K562 (cell line): Measurements from ENCODE around the gene RFT1. TPM values are rescaled to one million over a fixed set of nuclear protein-coding genes. Genes with fewer than 3 reads are reported as not detected.

Experiments used
- ARID4B ChIP-seq: sonication (generic); formaldehyde crosslinking; IDR thresholded peaks from 2 replicates; pipeline ENCODE4 v1.8.0; 2022; ENCODE audit warnings: mild to moderate bottlenecking, missing genetic modification reagents
- ATF1 ChIP-seq, 2 experiments: fragments of 450-650 bp in 1 of 2; IDR thresholded peaks; 2 replicates each; pipeline ENCODE4 v1.6.1; 2016; ENCODE audit warnings: missing compliant biosample characterization in 1 of 2, missing genetic modification characterization in 1 of 2
- CBX5 ChIP-seq: IDR thresholded peaks from 2 replicates; pipeline ENCODE4 v1.6.1; 2014; ENCODE audit warnings: low read depth, borderline replicate concordance
- L3MBTL2 ChIP-seq: fragments of 450-650 bp; IDR thresholded peaks from 2 replicates; pipeline ENCODE4 v1.6.1; 2016; ENCODE audit warnings: mild to moderate bottlenecking, moderate library complexity
- PRPF4 ChIP-seq: fragments of 200-400 bp; formaldehyde crosslinking; IDR thresholded peaks from one replicate; pipeline ENCODE4 v1.6.1; 2017; ENCODE audit warnings: low read length, low read depth, mild to moderate bottlenecking; ENCODE audit not compliant: insufficient read depth, poor library complexity, severe bottlenecking
- SUPT5H ChIP-seq: fragments of 450-650 bp; IDR thresholded peaks from 2 replicates; pipeline ENCODE4 v1.6.1; 2016
- TCF15 ChIP-seq: fragments of 250-450 bp; sonication (Bioruptor Pico); IDR thresholded peaks from 2 replicates; pipeline ENCODE4 v1.8.0; 2022; ENCODE audit warnings: moderate library complexity, mild to moderate bottlenecking, inconsistent platforms
- YY1 ChIP-seq, 3 experiments: IDR thresholded peaks; 2 replicates each; pipeline ENCODE4 v1.6.1; 2011; ENCODE audit warnings: low read length in 2 of 3, mild to moderate bottlenecking in 2 of 3, moderate library complexity in 2 of 3, borderline replicate concordance in 1 of 3, control low read depth in 1 of 3, low read depth in 1 of 3; ENCODE audit not compliant: insufficient read depth in 3 of 3, insufficient replicate concordance in 2 of 3, control insufficient read depth in 1 of 3, insufficient read length in 1 of 3; ENCODE audit errors: extremely low read depth in 1 of 3
- ZBED1 ChIP-seq: IDR thresholded peaks from 2 replicates; pipeline ENCODE4 v1.6.1; 2014
- ZBTB40 ChIP-seq, 2 experiments: fragments of 450-650 bp in 1 of 2; sonication (generic) in 1 of 2; formaldehyde crosslinking in 1 of 2; IDR thresholded peaks; 2 replicates each; pipeline versions ENCODE4 v1.7.1 to v1.9.0; 2016 to 2022; ENCODE audit warnings: inconsistent platforms in 1 of 2, mild to moderate bottlenecking in 1 of 2, missing genetic modification reagents in 1 of 2
- ZNF263 ChIP-seq: sonication (generic); formaldehyde crosslinking; IDR thresholded peaks from 2 replicates; pipeline ENCODE4 v1.8.0; 2022; ENCODE audit warnings: mild to moderate bottlenecking, missing genetic modification reagents, borderline replicate concordance
- polyA plus RNA-seq, 8 experiments: library from polyadenylated mRNA; depleted of rRNA in 4 of 8; stranded (reverse) in 5 of 8; unstranded in 3 of 8; fragments of >200 nt; fragmentation: Nextera tagmentation in 2 of 8; fragmentation: Illumina TruSeq in 1 of 8; extraction: Ambion mirVana in 2 of 8; extraction: Trizol in 1 of 8; gene quantifications; 2 replicates each; pipeline versions ENCODE4 v1.2.1 to v1.2.3, GENCODE V29; 2011 to 2014; ENCODE audit warnings: inconsistent platforms in 1 of 8, missing spikeins in 1 of 8
- total RNA-seq, 7 experiments: library from RNA; depleted of rRNA in 6 of 7; stranded (reverse); fragments of >200 nt in 6 of 7; fragmentation: Illumina TruSeq in 2 of 7; extraction: Trizol in 2 of 7; gene quantifications; 2 replicates each; pipeline versions ENCODE4 v1.2.1 to v1.2.3, GENCODE V29; 2011 to 2021; ENCODE audit warnings: low replicate concordance in 1 of 7

RFT1 gene
- total and polyA plus RNA-seq, 9 of the 15 experiments (the other 6 are each of a cell fraction or from before 2014, with no cell fraction given), result 4.4 to 23.8 (median 8.9) TPM

GRCh38 chr3:53130179-53131061, at the start of gene RFT1 (continued):
- TF ChIP-seq ARID4B (CRISPR knock-in tag), result peak; percentile 92
- peak; percentile 69; the same call in 1 of the 2 replicates for TF ChIP-seq ZBED1
- 0 out of 2 replicates have a peak, but pooled peaks have one; percentile 13 for TF ChIP-seq ZNF263
- no peak for TF ChIP-seq ZBTB40 (IDR thresholded peaks at IDR 0.05)
- no peak for TF ChIP-seq ZBTB40 (CRISPR knock-in tag; IDR thresholded peaks at IDR 0.05)
- TF ChIP-seq PRPF4, result no peak
- peak; percentile 87 for TF ChIP-seq ATF1 (CRISPR knock-in tag; IDR thresholded peaks at IDR 0.05)
- peak; percentile 98 for TF ChIP-seq ATF1 (tag; IDR thresholded peaks at IDR 0.05)
- TF ChIP-seq SUPT5H, result peak; percentile 78
- TF ChIP-seq CBX5, result no peak
- 0 out of 2 replicates have a peak, but pooled peaks have one; percentile 41 for TF ChIP-seq L3MBTL2
- no peak for TF ChIP-seq TCF15
- TF ChIP-seq YY1 (IDR thresholded peaks at IDR 0.05; ENCODE audit: borderline replicate concordance in 1 of 3, control insufficient read depth in 1 of 3, extremely low read depth in 1 of 3, insufficient read depth in 3 of 3, insufficient read length in 1 of 3, insufficient replicate concordance in 2 of 3, low read depth in 1 of 3, low read length in 2 of 3), result peak; percentile 25 to 76 (median 59)
